Measurements from ENCODE around the gene FBLL1.

- no peak for TF ChIP-seq CTCF (IDR thresholded peaks at IDR 0.05 in 2 of 3, conservative IDR thresholded peaks at IDR 0.05 in 1 of 3; ENCODE audit: insufficient read depth in 2 of 3, low read depth in 1 of 3, low read length in 3 of 3)
- no peak for TF ChIP-seq ZNF407 (IDR thresholded peaks at IDR 0.05; ENCODE audit: low read depth)
- TF ChIP-seq POLR2A (conservative IDR thresholded peaks at IDR 0.05) = no peak
- TF ChIP-seq TGIF2 (CRISPR knock-in tag; IDR thresholded peaks at IDR 0.05) = no peak
- TF ChIP-seq ZBTB7A (IDR thresholded peaks at IDR 0.05; ENCODE audit: borderline replicate concordance, control insufficient read depth, low read depth, low read length) = no peak
- no peak for TF ChIP-seq SREBF1 (IDR thresholded peaks at IDR 0.05; ENCODE audit: borderline replicate concordance, low read depth, low read length)
- no peak for TF ChIP-seq GTF2F1 (IDR thresholded peaks at IDR 0.05; ENCODE audit: low read depth, low read length)
- TF ChIP-seq POLR2AphosphoS5 (IDR thresholded peaks at IDR 0.05; ENCODE audit: control insufficient read depth, insufficient read depth, low read depth, low read length) = no peak
These were observed 23.0 kb downstream of the FBLL1 start for GRCh38 chr5:168552146-168552545.

Measured in K562 (cell line).